Measurements from ENCODE around the gene EFS.
"Not testable (repeated sequence)": the region's sequence is repeated elsewhere in the genome, so short reads cannot be mapped to it uniquely, and the experiment has no call there.

Gene EFS

GRCh38 chr14:23398348-23398747, 33.4 kb upstream of the EFS start:
- DNase-seq = no peak

GRCh38 chr14:23396781-23397407, 31.9 kb upstream of the EFS start:
- DNase-seq = no peak

DNA sequence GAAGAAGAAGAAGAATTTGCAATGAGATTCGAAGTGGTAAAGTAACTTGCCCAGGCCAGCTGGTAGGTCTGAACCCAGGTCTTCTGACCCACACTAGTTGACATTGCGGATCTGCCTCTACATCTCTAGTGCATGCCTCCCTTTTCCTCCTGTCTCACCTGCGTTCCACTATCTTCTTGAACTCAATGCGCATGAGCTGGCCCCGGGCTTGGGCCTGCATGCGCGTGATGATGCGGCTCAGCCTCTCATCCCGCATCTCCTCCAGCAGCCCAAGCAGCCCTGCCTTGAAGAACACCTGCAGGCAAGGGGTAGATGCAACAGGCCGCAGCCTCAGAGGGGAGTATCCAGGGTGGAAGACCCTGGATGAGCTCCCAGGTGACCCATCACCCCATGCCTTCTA, 31.2 kb upstream of the EFS start:
- DNase-seq = no peak

DNA sequence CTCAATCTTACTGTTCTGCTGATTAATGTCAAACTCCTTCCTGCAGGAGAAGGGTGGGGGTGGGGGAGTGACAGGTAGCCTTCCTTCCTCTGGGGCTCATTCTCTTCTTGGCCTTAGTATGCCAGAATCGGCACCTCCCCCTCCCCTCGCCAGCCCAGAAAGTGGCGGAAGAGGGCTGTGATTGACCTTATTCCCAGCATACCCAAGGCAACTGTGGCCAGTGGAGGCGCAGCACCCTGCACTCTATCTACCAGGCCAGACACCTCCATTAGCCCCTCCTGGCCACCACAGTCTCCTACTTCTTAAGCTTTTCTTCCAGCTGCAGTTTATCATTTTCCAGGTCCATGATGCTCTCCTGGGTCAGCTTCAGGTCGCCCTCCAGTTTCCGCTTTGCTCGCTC, 27.6 kb upstream of the EFS start:
- DNase-seq = no peak

- not testable (repeated sequence) for DNase-seq
Observed at GRCh38 chr14:23389871-23390270, 24.9 kb upstream of the EFS start.

GRCh38 chr14:23389396-23389795, 24.4 kb upstream of the EFS start:
- no peak for DNase-seq

DNA sequence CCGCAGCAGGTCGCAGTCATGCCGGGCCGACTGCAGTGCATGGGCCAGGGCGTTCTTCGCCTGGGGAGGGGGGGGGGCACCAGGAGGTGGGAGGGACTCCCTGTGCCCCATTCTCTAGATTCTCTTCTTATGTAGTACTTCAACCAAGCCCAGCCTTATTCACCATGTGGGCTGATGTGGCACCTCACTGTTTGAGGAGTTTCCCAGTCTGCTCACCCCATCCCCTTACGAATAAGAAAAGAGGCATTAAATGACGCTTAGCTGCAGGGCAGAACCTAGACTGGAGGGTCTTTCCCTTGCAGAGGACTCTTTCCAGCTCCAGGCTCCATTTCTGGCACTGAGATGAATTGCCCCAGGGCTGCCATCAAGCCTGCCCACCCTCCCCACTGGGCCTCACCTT, 24.0 kb upstream of the EFS start:
- DNase-seq = no peak

GRCh38 chr14:23387916-23388882, 23.2 kb upstream of the EFS start:
- DNase-seq = no peak

- DNase-seq = no peak
Observed at GRCh38 chr14:23386999-23387398, 22.0 kb upstream of the EFS start.

DNA sequence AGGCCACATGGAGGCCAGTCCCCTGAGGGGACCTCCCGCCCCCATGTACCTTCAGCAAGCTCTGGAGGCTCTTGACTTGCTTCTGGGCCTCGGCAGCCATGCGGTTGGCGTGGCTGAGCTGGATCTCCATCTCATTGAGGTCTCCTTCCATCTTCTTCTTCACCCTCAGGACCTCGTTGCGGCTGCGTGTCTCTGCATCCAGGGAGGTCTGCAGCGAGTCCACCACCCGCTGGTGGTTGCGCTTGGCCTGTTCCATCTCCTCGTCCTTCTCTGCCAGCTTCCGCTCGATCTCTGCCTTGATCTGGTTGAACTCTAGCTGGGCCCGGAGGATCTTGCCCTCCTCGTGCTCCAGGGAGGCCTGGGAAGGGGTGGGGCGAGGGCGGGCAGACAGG, 21.3 kb upstream of the EFS start:
- DNase-seq = not testable (repeated sequence)

GRCh38 chr14:23385642-23386265, 20.8 kb upstream of the EFS start:
- DNase-seq = no peak

- DNase-seq = no peak
Observed at GRCh38 chr14:23385244-23385641, 20.3 kb upstream of the EFS start.

- no peak for DNase-seq
Observed at GRCh38 chr14:23384364-23385080, 19.6 kb upstream of the EFS start.

GRCh38 chr14:23382731-23383440, 17.9 kb upstream of the EFS start:
- no peak for DNase-seq

- DNase-seq = no peak
Observed at GRCh38 chr14:23382276-23382675, 17.3 kb upstream of the EFS start.

- DNase-seq = no peak
Observed at GRCh38 chr14:23381871-23382270, 16.9 kb upstream of the EFS start.

DNA sequence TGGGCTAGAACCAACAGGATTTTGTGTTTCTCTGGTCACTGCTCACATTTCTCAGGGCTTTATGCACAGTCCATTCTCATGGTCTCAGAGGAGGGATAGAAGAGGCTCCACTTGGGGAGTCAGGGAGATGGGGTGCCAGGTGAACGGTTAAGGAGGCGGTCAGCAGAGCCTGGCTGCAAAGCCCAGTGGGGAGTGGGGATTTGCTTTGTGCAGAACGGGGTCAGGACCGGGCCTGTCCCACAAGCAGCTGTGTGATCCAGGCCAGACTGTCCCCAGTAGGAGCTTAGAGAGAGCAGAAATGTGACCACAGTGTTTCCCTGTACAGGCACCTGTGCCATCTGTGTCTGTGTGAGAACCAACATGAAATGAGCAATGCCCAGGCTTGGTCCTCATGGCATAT, 16.0 kb upstream of the EFS start:
- DNase-seq = no peak

GRCh38 chr14:23380197-23380914, 15.4 kb upstream of the EFS start:
- no peak for DNase-seq

DNA sequence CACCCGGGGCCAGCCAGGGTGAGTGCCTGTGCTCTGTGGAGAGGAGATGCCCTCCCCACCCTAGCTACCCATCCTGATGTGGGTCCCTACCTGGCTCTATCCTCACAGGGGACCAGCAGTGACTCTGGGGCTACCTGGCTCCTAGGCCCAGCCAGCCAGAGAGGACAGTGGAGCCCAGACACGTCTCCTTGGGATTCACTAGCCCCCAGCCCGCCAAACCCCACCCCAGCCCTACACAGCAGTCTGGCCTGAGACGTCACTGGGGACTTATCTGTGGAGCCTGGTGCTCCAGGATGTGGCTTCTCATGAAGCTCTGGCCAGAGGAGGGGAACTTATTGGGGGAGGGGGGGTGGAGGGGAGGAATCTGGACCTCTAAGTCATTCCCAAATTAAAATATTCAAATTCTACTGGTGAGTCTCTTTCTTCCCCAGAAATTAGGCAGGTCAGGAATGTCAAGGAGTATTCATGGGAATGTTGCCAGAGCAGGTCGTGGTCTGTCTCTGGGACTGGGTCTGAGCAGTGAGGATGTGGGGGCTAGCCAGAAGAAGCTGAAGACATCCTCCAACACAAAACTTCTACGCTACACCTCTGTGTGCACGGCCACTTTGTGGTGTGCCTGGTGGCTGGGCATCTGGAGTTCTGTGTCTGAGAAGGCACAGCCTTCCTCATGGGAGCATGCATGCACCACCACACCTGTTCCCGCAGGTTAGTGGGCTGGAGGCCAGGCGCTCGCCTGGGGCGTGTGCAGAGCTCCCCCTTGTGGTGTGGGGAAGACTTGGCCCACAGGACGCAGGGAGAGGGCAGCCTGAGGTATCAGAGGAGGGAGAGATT, 14.6 kb upstream of the EFS start:
- DNase-seq = peak; percentile 15

- no peak for DNase-seq
Observed at GRCh38 chr14:23378612-23379220, 13.7 kb upstream of the EFS start.
